ENCODE data around the gene SPATA6L.

DNA sequence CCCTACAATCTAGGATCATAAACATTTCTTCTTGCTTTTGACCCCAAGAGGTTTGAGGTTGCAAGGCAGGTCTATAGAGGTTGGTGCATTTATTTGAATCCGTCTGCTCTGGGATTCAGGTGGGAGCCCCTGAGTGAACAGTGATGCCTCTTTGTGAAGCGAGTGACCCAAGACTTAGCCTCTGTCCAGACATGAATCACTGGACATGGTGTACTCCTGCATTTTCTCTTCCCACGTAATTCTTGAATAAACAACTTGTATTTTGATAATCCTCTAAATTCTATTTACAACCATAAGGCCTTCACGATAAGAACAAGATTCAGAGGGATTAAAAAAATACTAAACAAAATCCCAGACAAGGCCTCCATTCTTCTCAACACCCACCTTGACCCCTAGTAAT is 71.7 kb downstream of the SPATA6L start:
- TF ChIP-seq CTCF (conservative IDR thresholded peaks at IDR 0.05 in 1 of 2, IDR thresholded peaks at IDR 0.05 in 1 of 2; ENCODE audit: extremely low read depth in 1 of 2, insufficient read depth in 1 of 2, low read depth in 1 of 2, low read length in 2 of 2) = no peak
- TF ChIP-seq EZH2 (IDR thresholded peaks at IDR 0.05; ENCODE audit: borderline replicate concordance, low read length) = no peak

All from mammary epithelial cell (primary cell).